ENCODE measurements around the gene ELOVL5. TPM values are rescaled to one million over a fixed set of nuclear protein-coding genes. Genes with fewer than 3 reads are reported as not detected.

ELOVL5 gene
- total RNA-seq, 1 experiment from 2014 or later, result 121 TPM

GRCh38 chr6:53359095-53359842 lies 10.5 kb upstream of the ELOVL5 start:
- WGBS (ENCODE audit: extremely low coverage, insufficient read length, low lambda C conversion rate), result no CpG with 5 or more reads among the region's 73 CpGs
- Histone ChIP-seq H3K4me1 (ENCODE audit: insufficient read depth, low read length) (peaks cover 3% of the 10 kb centered on the region; the same call in 1 of the 2 replicates), H4K8ac (replicated peaks; ENCODE audit: insufficient read length, low read depth, low read length) (no peak overlapping the region), H3K27me3 (ENCODE audit: insufficient read depth, low read length) (no peaks in the 10 kb centered on the region), H2AFZ (ENCODE audit: low read length) (no peak overlapping the region), H3K4ac (ENCODE audit: low read depth, low read length) (no peak overlapping the region), H3K79me1 (ENCODE audit: insufficient read depth, low read depth, low read length, poor library complexity, severe bottlenecking) (no peaks in the 10 kb centered on the region), H4K5ac (ENCODE audit: insufficient read length, low read depth, low read length) (peak overlapping the region; percentile 44), H3K18ac (ENCODE audit: insufficient read length, low read depth, low read length) (peak overlapping the region; percentile 89), H3T11ph (ENCODE audit: low read length) (no peak overlapping the region), H3K79me2 (ENCODE audit: insufficient read depth, low read length) (no peaks in the 10 kb centered on the region), H3K27ac (ENCODE audit: insufficient read length, low read depth, low read length) (no peak overlapping the region), H2BK5ac (ENCODE audit: insufficient read length, low read length) (no peak overlapping the region), H3K9me3 (ENCODE audit: control insufficient read depth, low read depth, low read length) (no peaks in the 10 kb centered on the region), H2AK5ac (ENCODE audit: insufficient read length, low read length) (no peak overlapping the region), H2BK120ac (ENCODE audit: low read depth, low read length, poor library complexity, severe bottlenecking) (no peak overlapping the region), H3K4me2 (ENCODE audit: insufficient read depth, insufficient read length, low read length) (peak overlapping the region; percentile 70), H2BK15ac (ENCODE audit: low read depth, low read length) (no peak overlapping the region), H4K20me1 (ENCODE audit: control insufficient read depth, insufficient read depth, insufficient read length) (no peaks in the 10 kb centered on the region), H3K14ac (ENCODE audit: insufficient read depth, low read length) (peak overlapping the region; percentile 97), H3K23ac (ENCODE audit: insufficient read length, low read depth, low read length) (no peak overlapping the region), H2BK20ac (ENCODE audit: low read depth, low read length, poor library complexity, severe bottlenecking) (no peak overlapping the region), H3K9ac (ENCODE audit: extremely low read depth, insufficient read length, low read length) (peak overlapping the region; percentile 59), H4K91ac (ENCODE audit: insufficient read length, low read depth, low read length) (no peak overlapping the region), H2BK12ac (ENCODE audit: insufficient read length, low read depth, low read length) (peak overlapping the region; percentile 6), H3K23me2 (ENCODE audit: insufficient read length, low read depth, low read length, poor library complexity, severe bottlenecking) (peaks cover 3% of the 10 kb centered on the region), H3K56ac (ENCODE audit: insufficient read length, low read depth, low read length) (no peak overlapping the region)
- Mint-ChIP-seq H3K9me3 (peaks cover 11% of the 10 kb centered on the region in 2 experiments; a peak in 4 of 5 replicates), H3K4me3 (peak overlapping the region; percentile 74 to 90), H3K4me1 (peaks cover 23% of the 10 kb centered on the region in 2 experiments), H3K27me3 (ENCODE audit: low read depth) (peaks cover 24% of the 10 kb centered on the region), H3K36me3 (ENCODE audit: insufficient read depth in 1 of 3, low read depth in 3 of 3) (peaks cover 0 to 9% (median 1%) of the 10 kb centered on the region in 3 experiments; a peak in 3 of 7 replicates), H3K27ac (peak overlapping the region; percentile 95 to 100 (median 96))
- DNase-seq, result peak; percentile 97
- TF ChIP-seq CTCF (conservative IDR thresholded peaks at IDR 0.05), result no peak

All from H9 (cell line).